HG02973 (cell line): ENCODE measurements around the gene ACTG2.
"Not testable (repeated sequence)": the region's sequence is repeated elsewhere in the genome, so short reads cannot be mapped to it uniquely, and the experiment has no call there.

ENCODE experiments used
- ATAC-seq: cut with Tn5 transposase; IDR thresholded peaks from one replicate; pipeline ENCODE4 v1.9.1; 2021; ENCODE audit warnings: moderate library complexity; ENCODE audit not compliant: unreplicated experiment

The ACTG2 gene

DNA sequence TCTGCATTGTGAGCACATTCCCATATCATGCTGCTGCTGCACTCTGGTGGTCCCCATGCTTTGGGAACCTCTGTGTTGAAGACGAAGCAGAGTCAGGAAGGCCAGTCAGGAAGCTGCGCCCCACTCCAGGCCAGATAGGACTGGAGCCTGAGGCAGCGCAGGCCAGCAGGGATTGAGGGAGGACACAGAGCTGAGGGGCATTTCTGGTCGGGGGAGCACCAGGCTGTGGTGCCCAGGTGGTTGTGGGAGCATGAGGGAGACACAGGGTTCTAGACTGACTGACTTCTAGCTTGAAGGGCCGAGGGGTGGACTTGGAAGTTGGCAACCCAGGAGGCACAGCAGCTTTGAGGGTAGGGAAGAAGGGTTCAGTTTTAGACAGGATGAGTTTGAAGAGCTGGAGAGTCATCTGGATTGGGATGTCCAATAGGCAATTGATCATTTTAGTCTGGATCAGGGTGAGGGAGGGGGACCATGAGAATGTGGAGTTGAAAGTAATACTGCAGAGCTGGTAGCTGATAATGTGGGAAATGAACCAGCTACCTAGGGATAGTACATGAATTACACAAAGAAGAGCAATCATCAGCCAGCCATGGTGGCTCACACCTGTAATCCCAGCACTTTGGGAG, 1.4 kb upstream of the ACTG2 start:
- no peak for ATAC-seq

DNA sequence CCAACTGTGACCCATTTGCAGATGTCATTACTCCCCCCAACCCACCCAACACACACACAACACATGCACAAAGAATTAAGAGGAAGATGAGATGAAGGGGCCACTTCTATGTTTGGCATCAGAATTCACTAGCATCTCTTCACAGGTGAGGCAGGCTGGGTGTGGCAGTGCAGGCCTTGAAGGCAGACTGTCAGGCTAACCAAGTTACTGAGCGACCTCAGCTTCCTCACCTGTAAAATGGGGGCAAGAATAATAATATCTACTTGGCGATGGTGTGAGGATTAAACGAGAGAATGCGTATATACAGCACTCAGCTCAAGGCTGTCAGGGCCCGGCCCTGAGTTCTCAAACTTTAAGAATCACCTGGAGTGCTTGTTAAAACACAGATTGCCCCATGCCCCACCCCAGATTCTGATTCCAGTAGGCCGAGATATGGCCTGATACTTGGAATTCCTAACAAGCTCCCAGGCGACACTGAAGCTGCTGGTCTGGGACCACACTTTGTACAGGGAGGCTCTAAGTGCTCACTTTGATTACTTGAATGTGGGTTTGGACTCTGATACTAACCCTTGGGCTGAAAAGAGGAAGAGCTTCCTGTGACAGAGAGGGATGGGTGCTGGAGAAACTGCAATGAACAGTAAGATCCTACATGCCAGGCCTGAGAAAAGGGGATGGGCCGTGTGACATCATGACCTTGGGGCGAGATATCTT, 1.1 kb downstream of the ACTG2 start:
- no peak for ATAC-seq

DNA sequence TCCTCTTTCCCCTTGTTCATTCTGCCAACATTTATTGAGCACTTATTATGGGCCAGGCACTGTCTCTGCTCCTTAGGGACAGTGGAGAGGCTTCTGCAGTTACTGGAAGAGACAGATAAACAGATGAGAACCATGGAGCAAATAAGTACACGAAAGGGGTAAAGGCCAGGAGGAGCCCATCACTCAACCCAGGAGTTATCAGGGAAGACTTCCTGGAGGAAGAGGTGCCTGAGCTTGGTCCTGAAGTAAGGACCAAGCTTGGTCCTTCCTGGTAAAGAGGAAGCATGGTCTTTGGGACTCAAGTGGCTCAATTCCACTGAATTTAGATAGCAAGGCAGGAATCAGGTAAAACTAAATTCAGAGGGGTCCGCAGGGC, 1.7 kb downstream of the ACTG2 start:
- no peak for ATAC-seq

DNA sequence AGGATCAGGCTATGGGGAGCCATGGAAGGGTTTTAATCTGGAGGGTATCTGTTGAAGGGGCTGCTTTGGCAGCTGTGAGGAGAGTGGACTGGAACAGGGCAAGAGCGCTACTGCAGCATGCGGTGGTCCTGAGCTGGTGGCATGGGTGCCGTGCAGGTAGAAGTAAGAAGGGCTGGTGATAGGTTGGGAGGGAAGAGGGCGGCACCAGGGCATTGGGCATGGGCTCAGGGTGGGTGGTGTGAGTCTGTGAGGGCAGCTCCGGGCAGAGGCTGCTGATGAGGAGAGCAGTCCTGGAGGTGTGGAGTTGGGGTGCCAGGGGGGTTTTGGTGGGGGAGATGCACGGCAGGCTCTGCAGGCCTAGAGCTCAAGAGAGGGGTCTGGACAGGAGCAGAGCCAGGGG, 2.1 kb downstream of the ACTG2 start:
- no peak for ATAC-seq

DNA sequence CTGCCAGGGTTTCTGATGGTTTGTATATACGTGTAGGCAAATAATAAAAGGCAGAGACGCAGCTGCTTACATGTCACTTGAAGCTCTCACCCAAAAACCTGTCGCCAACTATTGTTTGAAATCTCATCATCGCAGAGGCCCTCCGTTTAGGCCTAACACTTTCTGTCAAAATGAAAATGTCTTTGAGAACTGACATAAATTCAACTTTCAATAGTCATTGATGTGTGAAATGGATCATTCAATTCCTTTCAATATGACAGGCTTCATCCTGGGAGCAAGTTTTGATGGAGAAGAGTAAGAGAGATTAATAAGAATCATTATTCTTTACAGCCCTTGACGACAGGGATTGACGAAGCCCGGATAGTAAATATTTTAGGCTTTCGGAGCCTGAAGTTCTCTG, 2.7 kb downstream of the ACTG2 start:
- no peak for ATAC-seq

DNA sequence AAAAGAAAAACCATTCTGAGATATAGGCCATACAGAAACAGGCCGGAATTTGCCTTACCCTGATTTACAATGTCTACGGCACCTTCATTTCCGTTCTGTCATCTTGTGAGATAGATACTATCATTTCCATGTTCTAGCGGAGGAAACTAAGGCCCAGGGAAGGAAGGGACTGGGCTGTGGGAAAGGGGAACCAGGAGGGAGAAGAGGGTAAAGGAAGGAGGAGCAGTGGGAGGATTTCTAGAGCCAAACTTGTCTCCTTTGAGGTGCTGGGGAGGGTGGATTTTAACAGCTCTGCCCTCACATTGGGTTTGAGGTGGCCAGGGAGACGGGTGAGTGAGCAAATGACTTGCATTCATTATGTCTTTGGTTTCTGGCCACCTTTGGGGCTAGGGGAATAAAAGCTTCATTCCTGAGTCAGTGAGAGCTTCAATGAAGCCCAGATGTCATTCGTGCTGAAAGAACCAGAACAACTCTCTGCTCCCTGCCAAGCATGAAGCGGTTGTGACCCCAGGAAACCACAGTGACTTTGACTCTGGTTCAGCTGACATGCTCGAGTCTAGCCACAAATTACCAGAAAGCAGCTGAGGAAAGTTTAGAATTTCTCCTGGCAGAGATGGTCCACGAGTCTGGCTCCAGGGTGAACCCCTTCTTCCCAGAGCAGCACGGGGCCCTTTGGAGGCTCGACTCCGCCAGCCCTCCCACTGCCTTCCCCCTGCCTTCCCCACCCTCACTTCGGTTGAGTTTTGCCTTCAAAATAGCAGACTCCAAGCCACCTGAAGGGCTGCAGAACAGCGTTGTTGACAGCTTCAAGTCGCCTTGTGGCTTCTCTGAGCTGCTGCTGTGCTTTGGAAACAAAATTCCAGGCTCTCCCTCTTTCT, 3.8 kb downstream of the ACTG2 start:
- ATAC-seq = no peak

DNA sequence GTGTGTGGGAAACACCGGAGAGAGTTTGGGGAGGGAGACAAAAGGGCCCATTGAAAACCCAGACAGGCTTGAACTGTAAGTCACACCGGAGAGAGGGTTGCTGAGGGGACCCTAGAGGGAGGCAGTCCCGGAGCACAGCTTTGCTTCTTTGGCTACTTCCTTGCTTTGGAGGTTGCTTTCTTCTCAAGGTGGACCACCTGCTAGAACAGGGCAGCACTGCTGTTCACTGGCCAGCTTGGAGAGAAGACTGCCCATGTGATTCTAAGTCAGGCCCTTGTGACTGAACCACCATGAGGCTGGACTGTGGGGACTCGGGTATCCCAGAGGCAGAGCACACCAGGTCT, 4.4 kb downstream of the ACTG2 start:
- ATAC-seq = no peak

DNA sequence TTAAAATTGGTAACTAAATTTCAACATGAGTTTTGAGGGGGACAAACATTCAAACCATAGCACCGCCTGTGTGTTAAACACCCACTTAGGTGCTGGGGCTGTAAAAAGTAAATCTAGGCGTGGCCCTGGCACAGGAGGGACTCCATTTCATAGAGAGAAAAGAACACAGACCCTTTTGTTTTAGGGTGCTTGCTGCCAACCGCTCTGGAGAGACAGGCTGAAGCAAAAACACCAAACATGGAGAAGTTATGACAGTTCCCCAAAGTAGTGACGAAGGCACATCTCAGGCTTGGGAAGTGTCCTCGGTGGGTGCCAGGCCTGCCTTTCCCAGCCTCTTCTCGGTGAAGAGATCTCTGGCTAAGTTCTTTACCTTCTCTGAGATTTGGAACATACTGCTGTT, 5.1 kb downstream of the ACTG2 start:
- ATAC-seq = no peak

DNA sequence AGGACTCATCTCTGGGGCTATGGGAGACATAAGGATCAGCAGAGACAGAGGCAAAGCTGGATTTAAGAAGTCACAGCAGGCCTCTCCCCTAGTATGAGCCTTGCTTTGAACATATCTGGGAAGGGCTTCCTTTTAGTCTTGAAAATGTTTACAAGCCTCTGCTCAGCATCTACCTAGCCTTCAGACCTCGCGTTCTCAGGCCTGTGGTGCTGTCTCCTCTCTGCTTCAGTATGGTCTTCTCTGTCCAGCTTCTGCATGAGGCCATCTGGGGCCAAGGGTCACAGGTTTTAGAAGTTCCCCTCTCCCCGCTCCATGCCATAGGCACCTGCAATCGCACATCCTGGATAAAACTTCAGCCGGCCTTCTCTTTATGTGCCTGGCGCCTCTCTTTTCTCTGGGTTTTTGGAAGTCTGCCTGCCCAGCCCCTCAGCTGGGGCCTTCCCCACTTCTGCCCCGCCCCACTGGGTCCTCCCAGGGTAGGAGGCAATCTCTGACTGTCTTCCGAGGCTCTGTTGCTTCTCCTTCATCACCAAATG, 7.1 kb downstream of the ACTG2 start:
- ATAC-seq = no peak

DNA sequence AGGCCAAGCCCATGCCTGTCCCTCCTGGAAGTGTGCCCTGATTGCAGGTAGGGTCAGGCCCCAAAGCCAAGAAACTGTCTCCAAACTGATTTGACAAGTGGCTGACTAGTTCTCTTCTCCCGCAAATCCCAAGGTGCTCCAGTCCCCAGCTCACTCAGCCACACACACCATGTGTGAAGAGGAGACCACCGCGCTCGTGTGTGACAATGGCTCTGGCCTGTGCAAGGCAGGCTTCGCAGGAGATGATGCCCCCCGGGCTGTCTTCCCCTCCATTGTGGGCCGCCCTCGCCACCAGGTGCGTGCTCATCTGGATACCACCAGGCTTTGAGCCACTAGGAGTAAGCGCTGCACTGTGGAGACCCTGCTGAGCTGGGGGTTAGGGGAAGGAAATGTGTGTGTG, 8.3 kb downstream of the ACTG2 start:
- ATAC-seq = no peak

DNA sequence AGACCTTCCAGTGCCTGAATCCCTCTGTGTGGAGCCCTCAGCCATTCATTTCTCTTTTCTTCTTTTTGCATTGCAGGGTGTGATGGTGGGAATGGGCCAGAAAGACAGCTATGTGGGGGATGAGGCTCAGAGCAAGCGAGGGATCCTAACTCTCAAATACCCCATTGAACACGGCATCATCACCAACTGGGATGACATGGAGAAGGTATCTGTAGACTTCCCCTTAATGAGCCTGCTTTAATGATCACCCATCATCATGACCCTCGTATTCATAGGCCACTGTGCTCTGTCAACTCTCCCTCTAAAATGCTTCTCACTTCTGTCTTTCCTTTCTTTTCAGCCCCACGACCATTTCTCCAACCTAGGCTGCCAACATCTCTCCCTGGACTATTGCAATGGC, 9.5 kb downstream of the ACTG2 start:
- no peak for ATAC-seq

DNA sequence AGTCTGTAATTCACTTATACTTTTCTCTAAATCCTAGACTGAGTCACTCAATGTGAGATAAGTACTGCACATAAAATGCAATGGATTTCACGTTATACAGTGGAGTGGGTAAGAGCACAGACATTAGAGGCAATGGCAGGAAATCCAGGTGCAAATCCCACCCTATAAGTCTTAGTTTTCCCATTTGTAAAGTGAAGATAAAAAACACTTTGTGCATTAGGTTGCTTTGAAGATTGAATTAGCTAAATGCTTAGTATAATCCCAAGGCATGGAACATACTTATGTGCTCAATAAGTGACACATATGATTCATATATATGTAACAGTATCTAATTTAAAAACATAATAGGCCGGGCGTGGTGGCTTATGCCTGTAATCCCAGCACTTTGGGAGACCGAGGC, 10.5 kb downstream of the ACTG2 start:
- ATAC-seq = no peak

DNA sequence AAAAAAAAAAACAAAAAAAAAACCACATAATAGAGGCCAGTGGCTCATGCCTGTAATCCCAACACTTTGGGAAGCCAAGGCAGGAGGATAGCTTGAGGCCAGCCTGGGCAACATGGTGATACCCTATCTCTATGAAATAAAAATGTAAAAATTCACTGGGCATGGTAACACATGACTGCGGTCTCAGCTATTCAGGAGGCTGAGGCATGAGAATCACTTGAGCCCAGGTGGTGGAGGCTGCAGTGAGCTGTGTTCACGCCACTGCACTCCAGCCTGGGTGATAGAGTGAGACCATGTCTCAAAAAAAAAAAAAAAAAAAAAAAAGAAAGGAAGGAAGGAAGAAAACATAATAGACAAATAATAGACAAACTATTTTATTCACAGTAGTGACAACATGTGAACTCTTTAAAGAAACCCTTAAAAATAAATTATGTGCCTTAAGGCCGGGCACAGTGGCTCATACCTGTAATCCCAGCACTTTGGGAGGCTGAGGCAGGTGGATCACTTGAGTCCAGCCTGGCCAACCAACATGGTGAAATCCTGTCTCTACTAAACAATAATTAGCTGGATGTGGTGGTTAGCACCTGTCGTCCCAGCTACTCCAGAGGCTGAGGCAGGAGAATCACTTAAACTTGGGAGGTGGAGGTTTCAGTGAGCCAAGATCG, 11.3 kb downstream of the ACTG2 start:
- ATAC-seq = not testable (repeated sequence)

DNA sequence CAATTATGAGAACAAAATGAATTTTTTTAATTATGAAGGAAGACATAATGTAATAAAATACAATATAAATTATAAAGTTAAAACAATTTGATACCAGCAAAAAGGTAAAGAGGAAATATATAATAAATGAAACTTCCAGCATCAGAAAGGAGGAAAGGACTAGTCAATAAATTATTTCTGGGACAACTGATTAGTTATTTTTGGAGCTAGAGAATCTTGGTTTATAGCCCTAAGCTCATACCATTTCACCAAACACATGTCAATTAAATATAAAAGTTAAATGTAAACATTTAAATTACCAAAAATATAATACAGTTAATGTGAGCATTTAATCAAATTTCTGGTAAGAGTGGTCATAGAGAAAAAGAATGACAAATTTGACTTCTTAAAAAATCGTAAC, 12.1 kb downstream of the ACTG2 start:
- ATAC-seq = no peak

DNA sequence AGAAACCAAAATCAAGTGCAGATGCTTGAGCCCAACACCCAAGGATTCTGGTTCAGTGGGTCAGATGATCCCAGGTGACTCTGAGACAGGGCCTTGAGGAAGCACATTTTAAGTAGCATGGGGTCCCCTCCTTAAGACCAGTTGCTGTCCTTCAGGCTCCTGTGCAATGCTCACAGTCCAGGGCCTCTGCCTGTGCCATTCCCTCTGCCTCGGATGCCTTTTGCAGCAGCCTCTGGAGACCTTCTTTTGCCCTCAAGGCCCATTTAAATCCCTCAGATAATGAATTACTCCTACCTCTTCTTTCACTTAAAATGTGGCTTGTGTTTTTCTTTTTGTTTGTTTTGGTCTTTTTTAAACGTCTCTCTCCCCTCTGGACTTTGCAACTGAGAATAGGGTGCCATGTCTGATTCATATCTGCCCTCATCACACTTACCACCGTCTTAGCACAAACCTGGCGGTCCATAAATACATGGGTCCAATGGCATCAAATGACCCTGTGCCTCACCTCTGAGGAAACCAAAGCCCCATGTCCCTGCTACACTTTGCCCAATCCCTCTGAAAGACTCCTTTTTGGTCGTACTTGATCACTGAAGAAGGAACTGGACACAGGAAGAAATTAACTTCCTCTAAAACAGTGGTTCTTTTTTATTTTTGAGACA, 14.2 kb downstream of the ACTG2 start:
- no peak for ATAC-seq

DNA sequence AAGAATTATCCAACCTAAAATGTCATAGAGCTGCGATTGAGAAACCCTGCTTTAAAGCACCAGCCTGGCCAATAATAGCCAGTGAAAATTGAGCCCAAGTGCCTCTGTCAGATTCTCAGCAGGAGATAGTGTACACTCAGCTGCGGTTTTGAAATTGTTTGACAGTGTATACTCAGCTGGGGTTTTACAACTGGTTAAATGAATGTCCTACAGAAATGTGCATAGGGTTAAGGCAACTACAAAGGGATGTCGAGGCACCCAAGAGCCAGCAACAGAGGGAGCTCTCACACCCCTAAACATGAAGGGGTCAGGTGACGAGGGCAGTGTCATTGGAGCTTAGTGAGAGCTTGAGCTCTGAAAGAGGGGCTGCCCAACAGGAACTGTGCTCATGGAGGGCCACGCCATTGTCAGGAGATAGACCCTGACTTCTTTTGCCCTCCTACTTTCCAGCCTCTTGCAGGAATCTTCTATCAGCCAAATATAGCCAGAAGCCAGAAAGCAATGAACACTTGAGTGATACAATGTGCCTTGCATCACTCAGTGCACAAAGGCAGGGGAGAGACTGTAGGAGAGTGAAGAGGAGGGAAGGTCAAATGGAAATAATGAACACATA, 15.1 kb downstream of the ACTG2 start:
- ATAC-seq = no peak

DNA sequence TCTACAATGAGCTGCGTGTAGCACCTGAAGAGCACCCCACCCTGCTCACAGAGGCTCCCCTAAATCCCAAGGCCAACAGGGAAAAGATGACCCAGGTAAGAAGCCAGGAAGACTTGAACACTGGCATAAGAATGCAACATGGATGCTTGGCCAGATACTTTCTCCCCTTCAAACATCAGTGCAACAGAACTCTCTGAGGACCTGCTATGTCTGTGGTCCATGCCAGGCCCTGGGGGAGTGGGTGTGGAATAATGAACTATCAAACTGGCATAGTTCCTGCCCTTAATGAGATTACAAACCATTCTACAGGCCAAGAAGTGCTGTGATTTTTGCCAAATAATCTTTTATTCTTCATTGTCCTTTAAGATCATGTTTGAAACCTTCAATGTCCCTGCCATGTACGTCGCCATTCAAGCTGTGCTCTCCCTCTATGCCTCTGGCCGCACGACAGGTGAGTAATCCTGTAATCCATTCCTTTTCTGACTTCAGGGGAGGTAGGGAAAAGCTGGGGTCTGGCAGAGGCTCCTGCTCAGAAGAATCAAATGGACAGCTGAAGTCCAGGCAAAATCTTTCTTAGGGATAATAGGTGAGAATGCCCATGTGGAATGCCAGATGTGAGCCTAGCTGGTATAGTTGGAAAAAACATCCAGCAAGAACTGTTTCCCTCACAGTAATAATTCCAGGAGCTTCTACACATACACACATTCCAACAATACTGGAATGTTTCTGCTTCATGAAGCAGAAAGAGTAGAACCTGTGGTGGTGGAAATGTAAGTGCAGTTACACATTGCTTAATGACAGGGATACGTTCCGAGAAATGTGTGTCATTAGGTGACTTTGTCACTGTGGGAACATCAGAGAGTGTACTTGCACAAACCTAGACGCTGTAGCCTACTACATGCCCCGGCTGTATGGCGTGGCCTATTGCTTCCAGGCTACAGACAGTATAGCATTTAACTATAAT, 16.2 kb downstream of the ACTG2 start:
- ATAC-seq = no peak

DNA sequence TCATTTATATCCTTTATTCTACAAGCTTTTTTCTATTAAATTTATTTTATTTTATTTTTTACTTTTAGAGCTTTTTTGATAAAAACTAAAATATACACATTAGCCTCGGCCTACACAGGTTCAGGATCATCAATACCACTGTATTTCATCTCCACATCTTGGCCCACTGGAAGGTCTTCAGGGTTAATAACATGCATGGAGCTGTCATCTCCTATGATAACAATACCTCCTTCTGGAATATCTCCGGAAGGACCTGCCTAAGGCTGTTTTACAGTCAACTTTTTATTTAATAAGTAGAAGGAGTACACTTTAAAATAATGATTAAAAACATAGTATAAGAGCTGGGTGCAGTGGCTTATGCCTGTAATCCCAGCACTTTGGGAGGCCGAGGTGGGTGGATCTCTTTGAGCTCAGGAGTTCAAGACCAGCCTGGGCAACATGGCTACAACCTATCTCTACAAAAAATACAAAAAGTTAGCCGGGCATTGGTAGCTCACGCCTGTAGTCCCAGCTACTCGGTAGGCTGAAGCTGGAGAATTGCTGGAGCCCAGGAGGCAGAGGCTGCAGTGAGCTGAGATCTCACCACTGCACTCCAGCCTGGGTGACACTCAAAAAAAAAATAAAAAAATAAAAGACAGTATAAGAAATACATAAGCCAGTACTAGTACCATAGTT, 18.2 kb downstream of the ACTG2 start:
- no peak for ATAC-seq
